T47D (cell line): Measurements from ENCODE around the gene MED29.
A peak's percentile ranks its signal among the peaks of the same experiment; 100 is the strongest.

Source experiments
- DNase-seq, 2 experiments: peaks; one replicate each; pipeline versions ENCODE4 v3.0.0 to v3.0.0-alpha.2; 2011 to 2012; ENCODE audit warnings: low read depth in 1 of 2, low spot score in 1 of 2
- JUND ChIP-seq: IDR thresholded peaks from 2 replicates; pipeline ENCODE4 v1.6.1; 2012; ENCODE audit warnings: low read depth
- in situ Hi-C: cut with HindIII; loops from 2 replicates; pipeline ENCODE4 v1.10.0; 2016; ENCODE audit warnings: low sequenced_read_pairs, low pct_unique_long_range_greater_than_20kb

The MED29 gene

GRCh38 chr19:39406656-39407409 is 15.7 kb downstream of the MED29 start, which contains the start of gene ZFP36:
ZFP36 (plus strand) TSS chr19:39406847; CDS start chr19:39406905, 58 bp downstream.
- DNase-seq: peak; percentile 64 to 86
- TF ChIP-seq JUND: no peak
- in situ Hi-C loops: no loop called here

- DNase-seq: no peak
- in situ Hi-C loops: no loop called here
- no peak for TF ChIP-seq JUND
Measured at GRCh38 chr19:39407410-39407659, 16.2 kb downstream of the MED29 start.

GRCh38 chr19:39407660-39408391 is 16.6 kb downstream of the MED29 start:
- no peak for TF ChIP-seq JUND
- in situ Hi-C loops: no loop called here
- peak in 1 of 2 experiments; percentile 79 for DNase-seq

DNA sequence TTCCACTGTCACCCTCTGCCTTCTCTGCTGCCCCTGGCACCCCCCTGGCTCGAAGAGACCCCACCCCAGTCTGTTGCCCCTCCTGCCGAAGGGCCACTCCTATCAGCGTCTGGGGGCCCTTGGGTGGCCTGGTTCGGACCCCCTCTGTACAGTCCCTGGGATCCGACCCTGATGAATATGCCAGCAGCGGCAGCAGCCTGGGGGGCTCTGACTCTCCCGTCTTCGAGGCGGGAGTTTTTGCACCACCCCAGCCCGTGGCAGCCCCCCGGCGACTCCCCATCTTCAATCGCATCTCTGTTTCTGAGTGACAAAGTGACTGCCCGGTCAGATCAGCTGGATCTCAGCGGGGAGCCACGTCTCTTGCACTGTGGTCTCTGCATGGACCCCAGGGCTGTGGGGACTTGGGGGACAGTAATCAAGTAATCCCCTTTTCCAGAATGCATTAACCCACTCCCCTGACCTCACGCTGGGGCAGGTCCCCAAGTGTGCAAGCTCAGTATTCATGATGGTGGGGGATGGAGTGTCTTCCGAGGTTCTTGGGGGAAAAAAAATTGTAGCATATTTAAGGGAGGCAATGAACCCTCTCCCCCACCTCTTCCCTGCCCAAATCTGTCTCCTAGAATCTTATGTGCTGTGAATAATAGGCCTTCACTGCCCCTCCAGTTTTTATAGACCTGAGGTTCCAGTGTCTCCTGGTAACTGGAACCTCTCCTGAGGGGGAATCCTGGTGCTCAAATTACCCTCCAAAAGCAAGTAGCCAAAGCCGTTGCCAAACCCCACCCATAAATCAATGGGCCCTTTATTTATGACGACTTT is 17.4 kb downstream of the MED29 start:
- peak in 1 of 2 experiments; percentile 56 for DNase-seq
- no peak for TF ChIP-seq JUND
- in situ Hi-C loops: no loop called here

DNA sequence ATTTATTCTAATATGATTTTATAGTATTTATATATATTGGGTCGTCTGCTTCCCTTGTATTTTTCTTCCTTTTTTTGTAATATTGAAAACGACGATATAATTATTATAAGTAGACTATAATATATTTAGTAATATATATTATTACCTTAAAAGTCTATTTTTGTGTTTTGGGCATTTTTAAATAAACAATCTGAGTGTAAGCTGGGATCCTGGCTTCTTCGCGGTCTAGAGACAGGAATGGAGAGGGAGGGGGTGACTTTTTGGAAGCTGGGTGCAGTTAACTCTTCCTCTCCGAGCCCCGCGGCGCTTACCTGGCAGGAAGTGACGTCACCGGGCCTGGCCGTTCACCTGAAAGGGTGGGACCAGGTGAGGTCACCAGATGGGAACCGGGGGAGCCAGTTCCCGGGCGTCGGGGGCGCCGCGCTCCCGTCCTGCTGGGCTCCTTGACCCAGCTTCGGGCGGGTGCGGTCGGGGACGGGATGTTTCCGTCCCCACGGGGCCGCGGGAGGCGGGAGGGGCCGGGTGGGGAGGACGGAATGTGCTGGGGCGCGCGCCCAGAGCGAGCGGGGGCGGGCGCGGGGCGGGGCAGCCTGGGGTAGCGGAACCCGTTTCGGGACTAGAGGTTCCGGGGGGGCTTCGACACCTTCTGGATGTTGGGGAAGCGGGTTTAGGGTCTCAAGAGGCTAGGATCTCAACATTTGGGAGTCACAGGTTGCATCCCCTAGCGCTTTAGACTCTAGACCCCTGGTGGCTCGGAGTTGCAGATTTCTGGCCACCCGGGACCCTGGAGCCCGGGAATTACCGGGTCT is 18.2 kb downstream of the MED29 start:
- TF ChIP-seq JUND: peak; percentile 75; the same call in 1 of the 2 replicates
- in situ Hi-C loops: no loop called here
- peak; percentile 80 to 96 for DNase-seq

GRCh38 chr19:39410017-39410830 is 19.0 kb downstream of the MED29 start:
- peak in 1 of 2 experiments; percentile 59 for DNase-seq
- no peak for TF ChIP-seq JUND
- in situ Hi-C loops: no loop called here

GRCh38 chr19:39410831-39411080 is 19.6 kb downstream of the MED29 start:
- no peak for DNase-seq
- TF ChIP-seq JUND: no peak
- in situ Hi-C loops: no loop called here

GRCh38 chr19:39411081-39411831 is 20.1 kb downstream of the MED29 start:
- peak in 1 of 2 experiments; percentile 26 for DNase-seq
- TF ChIP-seq JUND: no peak
- in situ Hi-C loops: no loop called here

- TF ChIP-seq JUND: no peak
- in situ Hi-C loops: no loop called here
- peak; percentile 61 to 91 for DNase-seq
Measured at GRCh38 chr19:39411832-39412099, 20.6 kb downstream of the MED29 start.

GRCh38 chr19:39412100-39412866 is 21.1 kb downstream of the MED29 start, which contains the start of gene PLEKHG2:
PLEKHG2 (plus strand) TSS chr19:39412669; CDS start chr19:39414087, 1,418 bp downstream.
- TF ChIP-seq JUND: 0 out of 2 replicates have a peak, but pooled peaks have one; percentile 17
- DNase-seq: peak; percentile 91 to 99
- in situ Hi-C loops: no loop called here
